IMR-90 (cell line): ENCODE data around the gene ZNHIT2. TPM values are rescaled to one million over a fixed set of nuclear protein-coding genes. Genes with fewer than 3 reads are reported as not detected.

Source experiments
- ATAC-seq: fragments of 200-7000 bp; cut with Tn5 transposase; 2 replicates; pipeline ENCODE4 v1.9.1; 2020; ENCODE audit warnings: low read depth, mild to moderate bottlenecking, moderate library complexity
- BruUV-seq: library from RNA; stranded (reverse); fragments of 400-500 nt; replicated peaks from 2 replicates; lab custom pipeline; 2021; lab: Mats Ljungman, UMichigan
- CTCF ChIA-PET: fragments of 300-600 bp; formaldehyde crosslinking; extraction: SDS; loops from one replicate; lab custom pipeline; 2021; ENCODE audit warnings: antibody characterized with exemption; lab: Yijun Ruan, JAX
- POLR2A ChIA-PET: fragments of 300-600 bp; sonication (Branson Sonifier 250); formaldehyde crosslinking; loops from one replicate; lab custom pipeline; 2022; ENCODE audit warnings: antibody characterized with exemption; ENCODE audit not compliant: unreplicated experiment; lab: Charles Lee
- DNase-seq: peaks from one replicate; pipeline ENCODE4 v3.0.0; 2013
- H2AFZ ChIP-seq: replicated peaks from 2 replicates; pipeline ENCODE3; 2013; ENCODE audit warnings: low read length, mild to moderate bottlenecking; ENCODE audit not compliant: poor library complexity
- H2AK5ac ChIP-seq: 2 replicates; pipeline ENCODE4 v1.6.1; 2013; ENCODE audit warnings: low read depth, low read length, inconsistent platforms
- H2AK9ac ChIP-seq: replicated peaks from 2 replicates; pipeline ENCODE3; 2013; ENCODE audit warnings: mild to moderate bottlenecking, low read depth, low read length, moderate library complexity; ENCODE audit not compliant: poor library complexity
- H2BK120ac ChIP-seq: 2 replicates; pipeline ENCODE4 v1.6.1; 2013; ENCODE audit warnings: low read depth, low read length, inconsistent platforms
- H2BK15ac ChIP-seq: 3 replicates; pipeline ENCODE4 v1.6.1; 2013; ENCODE audit warnings: low read depth, low read length, inconsistent platforms
- H2BK20ac ChIP-seq: 2 replicates; pipeline ENCODE4 v1.6.1; 2013; ENCODE audit warnings: low read depth, mild to moderate bottlenecking, inconsistent platforms, low read length, moderate library complexity
- H2BK5ac ChIP-seq: 2 replicates; pipeline ENCODE4 v1.6.1; 2013; ENCODE audit warnings: mild to moderate bottlenecking, low read depth, low read length, inconsistent platforms; ENCODE audit not compliant: poor library complexity, severe bottlenecking
- H3K14ac ChIP-seq: replicated peaks from 2 replicates; pipeline ENCODE4 v1.6.1; 2013; ENCODE audit warnings: low read depth, low read length, inconsistent platforms
- H3K18ac ChIP-seq: 2 replicates; pipeline ENCODE4 v1.6.1; 2013; ENCODE audit warnings: low read depth, low read length, control low read depth
- H3K23ac ChIP-seq: 2 replicates; pipeline ENCODE4 v1.6.1; 2013; ENCODE audit warnings: low read depth, low read length, inconsistent platforms
- H3K27ac ChIP-seq: 2 replicates; pipeline ENCODE4 v1.5.1; 2013; ENCODE audit warnings: mild to moderate bottlenecking, control low read depth, low read length; ENCODE audit not compliant: insufficient read depth
- H3K27me3 ChIP-seq: 2 replicates; pipeline ENCODE4 v1.6.1; 2013; ENCODE audit warnings: low read length; ENCODE audit not compliant: control insufficient read depth, insufficient read depth
- H3K36me3 ChIP-seq: 2 replicates; pipeline ENCODE4 v1.6.1; 2013; ENCODE audit warnings: low read length, mixed read lengths; ENCODE audit not compliant: control insufficient read depth, insufficient read depth
- H3K4ac ChIP-seq: 2 replicates; pipeline ENCODE4 v1.6.1; 2013; ENCODE audit warnings: low read depth, low read length, inconsistent platforms
- H3K4me1 ChIP-seq: 2 replicates; pipeline ENCODE4 v1.6.1; 2013; ENCODE audit warnings: low read length, mixed read lengths; ENCODE audit not compliant: control insufficient read depth, insufficient read depth
- H3K4me2 ChIP-seq: 2 replicates; pipeline ENCODE4 v1.6.1; 2013; ENCODE audit warnings: low read depth, mild to moderate bottlenecking, control low read depth, low read length, moderate library complexity
- H3K4me3 ChIP-seq: 2 replicates; pipeline ENCODE4 v1.5.1; 2013; ENCODE audit warnings: low read depth, mild to moderate bottlenecking, control low read depth, low read length, moderate library complexity; ENCODE audit not compliant: insufficient read depth
- H3K56ac ChIP-seq: 2 replicates; pipeline ENCODE4 v1.6.1; 2013; ENCODE audit warnings: low read length, inconsistent platforms; ENCODE audit not compliant: insufficient read depth; ENCODE audit errors: extremely low read depth
- H3K79me1 ChIP-seq, 2 experiments: 2 replicates each; pipeline ENCODE4 v1.6.1; 2013; ENCODE audit warnings: low read length in 2 of 2, inconsistent platforms in 1 of 2, low read depth in 1 of 2
- H3K9ac ChIP-seq: 2 replicates; pipeline ENCODE4 v1.6.1; 2013; ENCODE audit warnings: low read depth, low read length, control low read depth
- H3K9me1 ChIP-seq: 2 replicates; pipeline ENCODE4 v1.6.1; 2013; ENCODE audit warnings: low read length, inconsistent platforms; ENCODE audit not compliant: insufficient read depth
- H3K9me3 ChIP-seq: 2 replicates; pipeline ENCODE4 v1.6.1; 2013; ENCODE audit warnings: low read length; ENCODE audit not compliant: control insufficient read depth, insufficient read depth
- H4K20me1 ChIP-seq: 2 replicates; pipeline ENCODE4 v1.6.1; 2013; ENCODE audit warnings: low read length, inconsistent platforms; ENCODE audit not compliant: insufficient read depth
- H4K5ac ChIP-seq: 2 replicates; pipeline ENCODE4 v1.6.1; 2013; ENCODE audit warnings: mild to moderate bottlenecking, low read depth, low read length, control low read depth
- H4K8ac ChIP-seq, 2 experiments: 2 replicates each; pipeline ENCODE4 v1.6.1; 2013; ENCODE audit warnings: low read depth in 2 of 2, low read length in 2 of 2, control low read depth in 1 of 2, inconsistent platforms in 1 of 2
- H4K91ac ChIP-seq: 2 replicates; pipeline ENCODE4 v1.6.1; 2013; ENCODE audit warnings: low read depth, low read length, inconsistent platforms; ENCODE audit not compliant: insufficient read depth
- BHLHE40 ChIP-seq: fragments of 150-350 bp; IDR thresholded peaks from 2 replicates; pipeline ENCODE4 v1.6.1; 2016; ENCODE audit warnings: mild to moderate bottlenecking, low read depth, low read length
- CEBPB ChIP-seq: IDR thresholded peaks from 2 replicates; pipeline ENCODE4 v1.6.1; 2012; ENCODE audit warnings: low read depth, low read length, improper control_type of control experiment
- CHD1 ChIP-seq: IDR thresholded peaks from 2 replicates; pipeline ENCODE4 v1.6.1; 2012; ENCODE audit warnings: low read depth, low read length, improper control_type of control experiment
- CTCF ChIP-seq: conservative IDR thresholded peaks from 2 replicates; pipeline ENCODE4 v1.5.1; 2012; ENCODE audit warnings: mild to moderate bottlenecking, low read depth, low read length, improper control_type of control experiment
- ELK1 ChIP-seq: fragments of 150-350 bp; IDR thresholded peaks from 2 replicates; pipeline ENCODE4 v1.6.1; 2016; ENCODE audit warnings: low read depth, mild to moderate bottlenecking, low read length, moderate library complexity, borderline replicate concordance
- MAFK ChIP-seq: IDR thresholded peaks from 2 replicates; pipeline ENCODE4 v1.6.1; 2012; ENCODE audit warnings: low read depth, low read length, improper control_type of control experiment
- MAZ ChIP-seq: IDR thresholded peaks from 2 replicates; pipeline ENCODE4 v1.6.1; 2012; ENCODE audit warnings: low read depth, mild to moderate bottlenecking, low read length, improper control_type of control experiment, moderate library complexity, borderline replicate concordance
- MXI1 ChIP-seq: IDR thresholded peaks from 2 replicates; pipeline ENCODE4 v1.6.1; 2012; ENCODE audit warnings: low read depth, mild to moderate bottlenecking, low read length, moderate library complexity, borderline replicate concordance
- NFE2L2 ChIP-seq: fragments of 150-350 bp; IDR thresholded peaks from 2 replicates; pipeline ENCODE4 v1.6.1; 2016; ENCODE audit warnings: low read depth, mild to moderate bottlenecking, low read length
- POLR2A ChIP-seq: IDR thresholded peaks from 2 replicates; pipeline ENCODE4 v1.6.1; 2012; ENCODE audit warnings: mild to moderate bottlenecking, low read depth, low read length
- SMC3 ChIP-seq: fragments of 150-350 bp; IDR thresholded peaks from 2 replicates; pipeline ENCODE4 v1.6.1; 2016; ENCODE audit warnings: low read depth, mild to moderate bottlenecking, antibody characterized with exemption, low read length, moderate library complexity
- USF2 ChIP-seq: fragments of 150-350 bp; IDR thresholded peaks from 2 replicates; pipeline ENCODE4 v1.6.1; 2017; ENCODE audit warnings: mild to moderate bottlenecking, antibody characterized with exemption, low read length, low read depth
- WGBS, 2 experiments: methylation state at CpG; one replicate each; pipeline versions ENCODE4 v1.1.5 to v1.1.7; 2013; ENCODE audit warnings: missing lambda C conversion rate in 2 of 2; ENCODE audit not compliant: insufficient read length in 1 of 2; ENCODE audit errors: extremely low coverage in 2 of 2; 5-methylcytosine and 5-hydroxymethylcytosine counted together
- dilution Hi-C: fragments of 300-500 bp; cut with HindIII; formaldehyde crosslinking; loops from one replicate; pipeline ENCODE4 v1.14.3; 2018; ENCODE audit warnings: low sequenced_read_pairs; ENCODE audit not compliant: unreplicated experiment
- in situ Hi-C: fragments of 300-500 bp; cut with MboI; formaldehyde crosslinking; loops from 3 replicates; pipeline ENCODE4 v1.14.3; 2019; ENCODE audit warnings: low sequenced_read_pairs, inconsistent platforms, mixed read lengths
- intact Hi-C: fragments of 100-400 bp; cut with micrococcal nuclease; formaldehyde crosslinking; loops from 2 replicates; pipeline ENCODE4 v1.10.0; 2022
- polyA plus RNA-seq, 3 experiments: library from polyadenylated mRNA; depleted of rRNA; stranded (reverse); fragments of >200 nt; gene quantifications; 2 replicates each; pipeline ENCODE4 v1.2.3, GENCODE V29; 2012; ENCODE audit warnings: low replicate concordance in 1 of 3
- total RNA-seq: library from RNA; depleted of rRNA; stranded (reverse); fragments of >200 nt; gene quantifications from 2 replicates; pipeline ENCODE4 v1.2.3, GENCODE V29; 2012

The ZNHIT2 gene
- total and polyA plus RNA-seq, 2 of the 4 experiments (the other 2 are of a cell fraction) = 3.9 to 5.9 TPM

- dilution Hi-C loops = no loop called here
- peak; percentile 90 for DNase-seq
- peaks cover 4% of the 10 kb centered on the region; the same call in 1 of the 2 replicates for H3K9me1 ChIP-seq
Measured at GRCh38 chr11:65095974-65096806, 21.3 kb downstream of the ZNHIT2 start, which contains the start of gene VPS51. Gene VPS51 (plus strand): TSS chr11:65096214. CDS start chr11:65096251, 37 bp downstream.

More at GRCh38 chr11:65095974-65096806, 21.3 kb downstream of the ZNHIT2 start, which contains the start of gene VPS51:
- Histone ChIP-seq H3K36me3 (0 out of 2 replicates have a peak, but pooled peaks cover 2% of the 10 kb centered on the region), H3K18ac (no peak within 1 kb of the TSS), H2BK120ac (no peak within 1 kb of the TSS), H4K5ac (peak within 1 kb of the TSS; percentile 89), H4K8ac (peak within 1 kb of the TSS; percentile 99 to 100), H3K9ac (peak within 1 kb of the TSS; percentile 53), H3K27me3 (no peaks in the 10 kb centered on the region), H3K4me1 (no peaks in the 10 kb centered on the region), H4K91ac (peak within 1 kb of the TSS; percentile 59), H2BK20ac (peak within 1 kb of the TSS; percentile 10; the same call in 1 of the 2 replicates), H2BK5ac (no peak within 1 kb of the TSS), H3K27ac (peak within 1 kb of the TSS; percentile 15), H3K4ac (peak within 1 kb of the TSS; percentile 77), H3K56ac (no peak within 1 kb of the TSS), H2AK9ac (peak within 1 kb of the TSS; percentile 95), H3K23ac (no peak within 1 kb of the TSS), H3K9me3 (no peaks in the 10 kb centered on the region), H3K14ac (peak within 1 kb of the TSS; percentile 58; the same call in 1 of the 2 replicates), H3K79me1 (peaks cover 10 to 25% of the 10 kb centered on the region in 2 experiments), H4K20me1 (no peaks in the 10 kb centered on the region), H3K4me2 (peak within 1 kb of the TSS; percentile 39), H2AFZ (peak within 1 kb of the TSS; percentile 97), H2BK15ac (no peak within 1 kb of the TSS), H2AK5ac (peak within 1 kb of the TSS; percentile 80), H3K4me3 (peak within 1 kb of the TSS; percentile 41)
- POLR2A ChIA-PET = interaction anchor here (0.8 kb wide), 1 partner anchor 11 kb away, joined by 4 read pairs; no protein-coding TSS in a partner anchor
- TF ChIP-seq BHLHE40 (peak; percentile 64), SMC3 (peak; percentile 11; the same call in 1 of the 2 replicates), CHD1 (no peak), NFE2L2 (no peak), POLR2A (peak; percentile 97), USF2 (peak; percentile 39; the same call in 1 of the 2 replicates), MAFK (no peak), MAZ (peak; percentile 94), CTCF (no peak), CEBPB (no peak), MXI1 (peak; percentile 70; the same call in 1 of the 2 replicates), ELK1 (0 out of 2 replicates have a peak, but pooled peaks have one; percentile 65)
- in situ Hi-C loops (no loop called here), intact Hi-C loops (loop anchor here (1.0 to 5.0 kb wide), 2 partner anchors 12 to 179 kb away; partner anchors contain the start of genes ATG2A, CDCA5 and ZFPL1)
- peak; percentile 99 for ATAC-seq
- WGBS, 2 experiments = 0% methylated on average over 19 of the region's 52 CpGs; no CpG with 5 or more reads in 1 of the 2 experiments
- BruUV-seq = TSS peak; percentile 9
- CTCF ChIA-PET = interaction anchor here (3.9 kb wide), 1 partner anchor 15 kb away, joined by 15 read pairs; the partner anchor contains the start of gene TM7SF2
